GM20431 (cell line): ENCODE data around the gene ACADL.
"Not testable (repeated sequence)": the region's sequence is repeated elsewhere in the genome, so short reads cannot be mapped to it uniquely, and the experiment has no call there.

Source experiments
- in situ Hi-C: fragments of 300-500 bp; cut with MseI, MboI; formaldehyde crosslinking; loops from one replicate; pipeline ENCODE4 v1.15.0; 2020; ENCODE audit warnings: low sequenced_read_pairs; ENCODE audit not compliant: unreplicated experiment

The ACADL gene

GRCh38 chr2:210203558-210203957 lies 21.7 kb downstream of the ACADL start:
- in situ Hi-C loops: no loop called here

- in situ Hi-C loops: no loop called here
Observed at GRCh38 chr2:210203147-210203546, 22.1 kb downstream of the ACADL start.

GRCh38 chr2:210199854-210200253 lies 25.4 kb downstream of the ACADL start:
- in situ Hi-C loops: loop anchor here (10.0 kb wide), 1 partner anchor 225 kb away; no protein-coding TSS in a partner anchor

GRCh38 chr2:210199186-210199765 lies 26.0 kb downstream of the ACADL start:
- in situ Hi-C loops: loop anchor here (10.0 kb wide), 1 partner anchor 224 kb away; no protein-coding TSS in a partner anchor

- in situ Hi-C loops: loop anchor here (10.0 kb wide), 1 partner anchor 224 kb away; no protein-coding TSS in a partner anchor
Observed at GRCh38 chr2:210198326-210198725, 26.9 kb downstream of the ACADL start.

GRCh38 chr2:210197720-210198119 lies 27.5 kb downstream of the ACADL start:
- in situ Hi-C loops: loop anchor here (10.0 kb wide), 1 partner anchor 223 kb away; no protein-coding TSS in a partner anchor

GRCh38 chr2:210195101-210195852 lies 30.0 kb downstream of the ACADL start:
- in situ Hi-C loops: loop anchor here (10.0 kb wide), 1 partner anchor 220 kb away; no protein-coding TSS in a partner anchor

- in situ Hi-C loops: loop anchor here (10.0 kb wide), 1 partner anchor 216 kb away; no protein-coding TSS in a partner anchor
Observed at GRCh38 chr2:210190345-210190744, 34.9 kb downstream of the ACADL start.

GRCh38 chr2:210189452-210190138 lies 35.7 kb downstream of the ACADL start:
- in situ Hi-C loops: loop anchor here (10.0 kb wide), 1 partner anchor 215 kb away; no protein-coding TSS in a partner anchor

GRCh38 chr2:210188755-210189154 lies 36.5 kb downstream of the ACADL start:
- in situ Hi-C loops: no loop called here

- in situ Hi-C loops: no loop called here
Observed at GRCh38 chr2:210188190-210188589, 37.1 kb downstream of the ACADL start.

- in situ Hi-C loops: not testable (repeated sequence)
Observed at GRCh38 chr2:210183936-210184335, 41.3 kb downstream of the ACADL start.

GRCh38 chr2:210181606-210182088 lies 43.6 kb downstream of the ACADL start:
- in situ Hi-C loops: not testable (repeated sequence)

- in situ Hi-C loops: not testable (repeated sequence)
Observed at GRCh38 chr2:210181033-210181605, 44.1 kb downstream of the ACADL start.

- in situ Hi-C loops: no loop called here
Observed at GRCh38 chr2:210180477-210180876, 44.8 kb downstream of the ACADL start.

- in situ Hi-C loops: no loop called here
Observed at GRCh38 chr2:210179351-210179990, 45.8 kb downstream of the ACADL start.

GRCh38 chr2:210177769-210178168 lies 47.5 kb downstream of the ACADL start:
- in situ Hi-C loops: no loop called here

- in situ Hi-C loops: not testable (repeated sequence)
Observed at GRCh38 chr2:210177115-210177514, 48.1 kb downstream of the ACADL start.

GRCh38 chr2:210174086-210174485 lies 51.2 kb downstream of the ACADL start:
- in situ Hi-C loops: no loop called here

- in situ Hi-C loops: no loop called here
Observed at GRCh38 chr2:210172219-210172575, 53.0 kb downstream of the ACADL start.
